ENCODE data around the gene GAS7. TPM values are rescaled to one million over a fixed set of nuclear protein-coding genes. Genes with fewer than 3 reads are reported as not detected.

The GAS7 gene
- total RNA-seq: 4.8 and 6.7 TPM in 2 replicates

DNA sequence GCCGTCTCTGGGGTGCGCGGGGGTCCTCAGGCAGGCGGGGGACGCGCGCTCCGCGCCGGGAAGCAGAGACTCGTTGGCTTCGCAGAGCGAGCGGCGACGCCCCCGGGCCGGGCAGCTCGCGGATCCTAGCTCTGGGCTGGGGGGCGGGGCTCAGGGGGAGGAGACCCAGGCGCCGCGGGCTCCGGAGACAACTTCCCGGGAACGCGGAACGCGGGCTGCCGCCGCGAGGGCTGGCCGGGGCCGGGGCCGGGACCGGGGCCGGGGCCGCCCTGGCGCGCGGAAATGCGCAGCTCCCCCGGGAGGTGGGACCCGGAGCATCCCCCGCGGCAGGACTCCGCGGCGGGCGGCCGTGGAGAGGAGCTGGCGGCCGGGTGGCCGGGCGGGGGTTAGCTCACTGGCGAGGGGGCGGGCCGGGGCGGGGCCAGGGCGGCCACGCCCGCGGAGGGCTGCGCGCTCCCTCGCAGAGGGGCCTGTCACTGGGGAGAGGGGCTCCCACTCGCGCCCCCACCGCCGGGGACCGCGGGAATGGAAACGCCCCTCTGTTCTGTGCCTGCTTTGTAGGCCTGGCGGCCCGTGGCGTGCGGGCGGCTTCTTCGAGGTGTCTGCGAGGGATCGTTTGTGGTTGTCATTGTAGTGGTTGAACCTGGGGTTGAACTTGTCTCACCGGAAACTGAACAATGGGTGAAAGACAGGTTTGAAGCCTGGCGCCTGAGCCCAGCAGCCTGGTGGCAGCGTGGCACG, at the start of gene GAS7:
GAS7 (minus strand) TSS at position 98 of the 741 bp plus-strand sequence.
- DNase-seq: no peak

DNA sequence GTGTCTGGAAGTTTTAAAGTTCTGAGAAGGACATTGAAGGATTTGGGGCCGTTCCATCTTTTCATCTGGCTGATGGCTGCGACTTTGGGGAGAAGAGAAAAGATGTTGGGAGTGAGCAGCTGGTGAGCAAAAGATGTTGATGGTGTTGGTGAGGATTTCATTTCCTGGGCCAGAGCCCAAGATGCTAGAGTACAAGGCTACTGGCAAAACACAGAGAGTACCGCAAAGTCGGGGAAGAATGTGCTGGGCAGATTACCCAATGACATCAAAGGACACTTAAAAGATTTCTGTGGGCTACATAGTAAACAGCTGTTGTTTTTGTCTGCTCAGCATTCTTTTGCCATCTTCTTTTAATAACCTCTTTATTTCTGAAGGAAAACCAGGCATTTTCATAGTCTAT, 49.4 kb upstream of the GAS7 start:
- no peak for DNase-seq

DNA sequence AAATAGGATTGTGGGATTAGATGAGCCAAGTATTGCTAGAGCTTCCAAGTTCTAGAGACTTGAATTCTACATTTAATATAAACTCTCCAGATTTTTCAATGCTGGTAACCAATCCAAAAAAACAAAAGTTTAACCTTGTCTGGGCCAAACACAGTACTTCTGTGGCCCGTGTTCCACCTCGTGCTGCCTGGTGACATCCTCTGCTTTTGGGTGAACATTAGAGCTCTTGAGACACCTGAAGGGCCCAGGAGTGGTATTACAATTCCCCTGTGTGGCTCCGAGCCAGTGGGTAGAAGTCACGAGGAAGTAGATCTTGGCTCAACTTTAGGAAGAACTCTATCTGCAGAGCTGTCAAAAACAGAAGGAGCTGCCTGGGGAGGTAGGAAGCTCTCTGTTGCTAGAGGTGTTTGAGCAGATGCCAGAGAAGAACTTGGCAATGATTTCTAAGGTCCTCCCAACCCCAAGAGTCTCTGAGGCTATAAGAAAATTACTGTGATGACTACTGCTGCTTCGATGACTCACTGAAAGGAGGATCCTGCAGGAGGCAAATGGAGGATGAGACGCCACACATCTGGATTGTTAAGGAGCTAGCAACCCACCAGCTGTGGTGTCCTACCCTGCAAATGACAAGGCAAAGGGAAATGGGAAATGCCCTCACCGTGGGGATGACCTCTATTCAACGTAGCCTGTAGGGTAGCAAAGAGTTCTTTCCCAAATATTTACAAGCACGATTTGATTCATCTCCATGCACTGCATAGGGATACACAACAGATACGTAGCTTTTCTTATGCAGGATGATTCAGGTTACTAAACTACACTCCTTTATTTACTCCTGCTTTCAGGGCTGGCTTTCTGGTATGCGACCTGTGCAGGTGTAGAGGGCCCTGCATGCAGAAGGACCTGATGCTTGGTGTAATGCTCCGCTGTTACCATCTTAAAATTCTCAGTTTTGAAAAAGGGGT, 45.8 kb upstream of the GAS7 start:
- DNase-seq: no peak

DNA sequence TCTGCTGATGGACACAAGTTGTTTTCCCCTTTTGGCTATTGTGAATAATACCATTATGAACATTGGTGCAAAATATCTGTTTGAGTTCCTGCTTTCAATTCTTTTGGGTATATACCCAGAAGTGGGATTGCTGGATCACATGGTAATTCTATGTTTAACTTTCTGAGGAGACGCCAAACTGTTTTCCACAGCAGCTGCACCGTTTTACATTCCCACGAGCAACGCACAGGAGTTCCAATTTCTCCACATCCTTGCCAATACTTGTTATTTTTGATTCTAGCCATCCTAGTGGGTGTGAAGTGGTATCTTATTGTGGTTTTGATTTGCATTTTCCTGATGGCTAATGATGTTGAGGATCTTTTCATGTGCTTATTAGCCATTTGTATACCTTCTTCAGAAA, 43.4 kb upstream of the GAS7 start:
- DNase-seq: no peak

GRCh38 chr17:10238661-10239060, 40.3 kb upstream of the GAS7 start:
- DNase-seq: no peak

DNA sequence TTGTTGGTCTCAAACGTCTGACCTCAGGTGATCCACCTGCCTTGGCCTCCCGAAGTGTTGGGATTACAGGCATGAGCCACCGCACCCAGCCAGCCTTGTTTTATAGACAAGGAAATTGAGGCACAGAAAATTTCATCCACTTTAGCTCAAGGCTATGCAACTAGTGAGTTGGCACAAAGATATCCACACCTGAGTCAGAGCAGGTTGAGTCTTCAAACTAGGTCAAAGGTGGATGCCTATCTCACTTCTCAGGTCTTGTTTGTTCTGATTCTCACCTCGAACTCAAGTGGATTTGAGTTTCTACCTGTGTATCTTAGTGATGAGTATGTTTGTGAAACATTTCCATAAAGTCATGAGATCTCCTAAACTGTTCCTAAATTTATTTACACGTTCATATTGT, 35.6 kb upstream of the GAS7 start:
- no peak for DNase-seq

GRCh38 chr17:10233161-10233560, 34.8 kb upstream of the GAS7 start:
- no peak for DNase-seq

DNA sequence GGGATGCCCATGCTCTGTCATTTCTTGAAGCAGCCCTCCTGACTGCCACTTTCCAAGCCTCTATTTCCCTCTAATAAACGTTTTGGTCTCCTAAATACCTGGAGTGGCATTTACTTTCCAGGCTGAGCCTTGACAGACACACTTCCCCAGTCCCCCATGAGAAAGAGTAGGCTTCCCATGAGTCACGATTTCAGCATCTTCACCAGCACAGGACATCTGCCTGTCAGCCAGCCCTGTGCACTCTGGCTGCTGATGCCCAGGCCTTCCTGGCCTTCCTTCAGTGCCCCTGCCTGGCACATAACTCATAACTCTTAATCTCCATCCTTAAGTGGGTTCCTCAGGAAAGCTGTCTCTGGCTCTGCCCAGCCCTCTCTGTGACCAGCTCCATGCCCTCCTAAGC, 30.8 kb upstream of the GAS7 start:
- no peak for DNase-seq

- DNase-seq: no peak
Measured at GRCh38 chr17:10226930-10227695, 28.7 kb upstream of the GAS7 start.

GRCh38 chr17:10224582-10225195, 26.3 kb upstream of the GAS7 start:
- no peak for DNase-seq

GRCh38 chr17:10219193-10219592, 20.8 kb upstream of the GAS7 start:
- DNase-seq: no peak

DNA sequence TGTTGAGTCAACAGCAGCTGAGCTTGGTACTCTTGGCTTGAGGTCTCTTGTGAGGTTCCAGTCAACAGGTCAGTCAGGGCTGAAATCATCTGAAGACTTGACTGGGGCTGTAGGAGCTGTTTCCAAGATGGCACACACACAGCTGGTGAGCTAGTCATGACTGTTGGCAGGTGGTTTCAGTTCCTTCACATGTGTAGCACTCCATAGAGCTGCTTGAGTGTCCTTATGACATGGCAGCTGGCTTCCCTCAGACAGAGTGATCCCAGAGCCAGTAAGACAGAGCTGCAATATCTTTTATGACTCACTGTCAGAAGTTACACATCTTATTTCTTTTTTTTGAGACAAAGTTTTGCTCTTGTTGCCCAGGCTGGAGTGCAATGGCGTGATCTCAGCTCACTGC, 19.5 kb upstream of the GAS7 start:
- DNase-seq: no peak

GRCh38 chr17:10216213-10216938, 18.0 kb upstream of the GAS7 start:
- DNase-seq: no peak

GRCh38 chr17:10215286-10215685, 16.9 kb upstream of the GAS7 start:
- no peak for DNase-seq

DNA sequence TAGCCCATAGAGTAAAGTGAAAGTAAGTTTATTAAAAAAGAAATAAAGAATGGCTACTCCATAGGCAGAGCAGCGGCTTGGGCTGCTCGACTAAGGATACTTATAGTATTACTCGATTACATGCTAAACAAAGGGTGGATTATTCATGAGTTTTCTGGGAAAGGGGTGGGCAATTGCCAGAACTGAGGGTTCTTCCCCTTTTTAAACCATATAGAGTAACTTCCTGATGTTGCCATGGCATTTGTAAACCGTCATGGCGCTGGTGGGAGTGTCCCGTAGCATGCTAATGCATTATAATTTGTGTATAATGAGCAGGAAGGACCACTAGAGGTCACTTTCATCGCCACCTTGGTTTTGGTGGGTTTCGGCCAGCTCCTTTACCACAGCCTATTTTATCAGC, 13.3 kb upstream of the GAS7 start:
- DNase-seq: no peak

- no peak for DNase-seq
Measured at GRCh38 chr17:10210151-10210574, 11.8 kb upstream of the GAS7 start.

GRCh38 chr17:10208604-10209193, 10.3 kb upstream of the GAS7 start:
- no peak for DNase-seq

- no peak for DNase-seq
Measured at GRCh38 chr17:10207153-10207552, 8.7 kb upstream of the GAS7 start.

GRCh38 chr17:10205549-10206185, 7.3 kb upstream of the GAS7 start:
- no peak for DNase-seq

- DNase-seq: no peak
Measured at GRCh38 chr17:10201680-10202079, 3.3 kb upstream of the GAS7 start.

DNA sequence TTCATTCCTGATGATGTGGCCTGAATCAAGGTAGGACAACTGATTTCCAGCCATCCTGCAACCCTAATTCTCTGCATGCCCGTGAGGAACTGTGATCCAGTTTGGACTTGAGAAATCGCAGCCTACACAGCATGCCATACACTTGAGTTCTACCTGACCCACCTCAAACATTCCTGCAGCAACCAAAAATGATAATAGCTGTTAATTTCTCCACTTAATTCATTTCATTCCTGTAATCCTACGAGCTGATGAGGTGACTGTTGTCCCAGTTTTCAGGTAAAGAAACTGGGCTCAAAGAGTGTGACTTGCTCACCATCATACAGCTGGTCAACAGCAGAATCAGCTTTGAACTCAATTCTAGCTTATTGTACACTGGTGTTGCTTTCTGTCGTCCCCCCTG, 2.2 kb upstream of the GAS7 start:
- no peak for DNase-seq

Measured in dermis blood vessel endothelial cell (primary cell).